HG03460 (cell line): ENCODE data around the gene LRP5.

ENCODE experiments used
- ATAC-seq: cut with Tn5 transposase; IDR thresholded peaks from one replicate; pipeline ENCODE4 v1.9.1; 2021; ENCODE audit not compliant: unreplicated experiment

Gene LRP5

DNA sequence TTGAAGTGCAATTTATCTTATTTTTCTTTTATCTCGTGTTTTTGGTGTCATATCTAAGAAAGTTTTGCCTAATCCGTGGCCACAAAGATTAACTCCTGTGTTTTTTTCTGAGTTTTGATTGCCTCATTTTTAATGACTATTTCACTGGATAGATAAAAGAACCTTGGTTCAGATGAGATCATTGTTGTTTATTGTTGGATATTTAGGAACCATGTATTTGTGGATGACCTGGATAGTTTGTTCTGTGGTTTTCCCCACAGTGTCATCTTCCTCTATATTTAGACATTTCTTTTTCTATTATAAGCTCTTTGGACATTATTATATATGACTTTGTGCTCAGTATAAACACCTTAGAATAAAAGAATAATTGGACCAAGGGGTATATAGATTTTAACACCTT lies 185.4 kb downstream of the LRP5 start:
- ATAC-seq, result no peak

DNA sequence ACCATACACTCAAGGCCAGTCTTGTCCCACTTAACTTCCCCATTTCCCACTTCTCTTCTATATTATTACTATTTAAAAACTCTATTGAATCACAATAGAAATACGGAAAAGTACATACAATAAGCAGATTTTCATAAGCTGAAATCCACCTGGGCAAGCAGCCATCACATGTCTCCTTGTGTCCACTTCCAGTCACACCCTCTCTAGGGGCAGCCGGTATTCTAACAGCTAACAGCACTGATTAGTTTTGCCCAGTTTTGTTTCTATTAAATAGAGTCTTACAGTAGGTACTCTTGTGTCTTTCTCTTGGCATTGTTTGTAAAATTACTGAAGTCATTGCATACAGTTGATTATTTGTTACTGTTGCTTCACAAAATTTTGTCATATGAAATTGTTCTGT lies 185.9 kb downstream of the LRP5 start:
- no peak for ATAC-seq
